GM23338 (cell line): ENCODE data around the gene MAGI3. TPM values are rescaled to one million over a fixed set of nuclear protein-coding genes. Genes with fewer than 3 reads are reported as not detected.

Experiments used
- ATAC-seq: fragments of 200-7000 bp; cut with Tn5 transposase; 3 replicates; pipeline ENCODE4 v1.9.1; 2020
- DNase-seq: peaks from one replicate; pipeline ENCODE4 v3.0.0-alpha.2; 2015; ENCODE audit warnings: low spot score
- H2AFZ ChIP-seq: fragments of 200-600 bp; sonication (generic); 2 replicates; pipeline ENCODE4 v1.8.0; 2016; ENCODE audit warnings: antibody characterized with exemption, mild to moderate bottlenecking, moderate library complexity
- H3F3A ChIP-seq: fragments of 200-600 bp; sonication (generic); replicated peaks from 2 replicates; pipeline ENCODE4 v1.8.0; 2017; ENCODE audit warnings: antibody characterized with exemption, mixed run types, low read depth
- H3K27ac ChIP-seq: fragments of 200-600 bp; sonication (generic); 2 replicates; pipeline ENCODE4 v1.6.1; 2016; ENCODE audit warnings: low read depth
- H3K27me3 ChIP-seq: fragments of 200-600 bp; sonication (generic); 2 replicates; pipeline ENCODE4 v1.8.0; 2016; ENCODE audit warnings: mild to moderate bottlenecking, mixed run types, moderate library complexity; ENCODE audit not compliant: insufficient read depth
- H3K36me3 ChIP-seq: fragments of 200-600 bp; sonication (generic); 2 replicates; pipeline ENCODE4 v1.8.0; 2016; ENCODE audit warnings: mild to moderate bottlenecking; ENCODE audit not compliant: insufficient read depth
- H3K4me1 ChIP-seq: fragments of 200-600 bp; sonication (generic); 2 replicates; pipeline ENCODE4 v1.8.0; 2016; ENCODE audit warnings: mild to moderate bottlenecking, moderate library complexity; ENCODE audit not compliant: insufficient read depth
- H3K4me2 ChIP-seq: fragments of 200-600 bp; sonication (generic); 2 replicates; pipeline ENCODE4 v1.7.1; 2017; ENCODE audit warnings: mixed run types
- H3K4me3 ChIP-seq: fragments of 200-600 bp; sonication (generic); 2 replicates; pipeline ENCODE4 v1.6.1; 2016; ENCODE audit warnings: mixed run types
- H3K79me2 ChIP-seq: fragments of 200-600 bp; sonication (generic); replicated peaks from 2 replicates; pipeline ENCODE4 v1.8.0; 2017; ENCODE audit warnings: mild to moderate bottlenecking; ENCODE audit not compliant: insufficient read depth
- H3K9me2 ChIP-seq: fragments of 200-600 bp; sonication (generic); 2 replicates; pipeline ENCODE4 v1.8.0; 2017; ENCODE audit not compliant: insufficient read depth
- H4K20me1 ChIP-seq: fragments of 200-600 bp; sonication (generic); replicated peaks from 2 replicates; pipeline ENCODE4 v1.8.0; 2017; ENCODE audit warnings: mild to moderate bottlenecking; ENCODE audit not compliant: insufficient read depth
- H3K27ac Mint-ChIP-seq: 2 replicates; pipeline ENCODE4 v1.8.0; 2020; ENCODE audit warnings: inconsistent platforms, mild to moderate bottlenecking, moderate library complexity, mixed read lengths
- H3K27me3 Mint-ChIP-seq: 3 replicates; pipeline ENCODE4 v1.8.0; 2022; ENCODE audit warnings: low read depth, mild to moderate bottlenecking, moderate library complexity, mixed read lengths, inconsistent platforms; ENCODE audit not compliant: insufficient read depth, poor library complexity
- H3K36me3 Mint-ChIP-seq: 3 replicates; pipeline ENCODE4 v1.8.0; 2021; ENCODE audit warnings: low read depth, mild to moderate bottlenecking, inconsistent platforms, moderate library complexity, mixed read lengths
- H3K4me1 Mint-ChIP-seq: 3 replicates; pipeline ENCODE4 v1.8.0; 2020; ENCODE audit warnings: mild to moderate bottlenecking, inconsistent platforms, mixed read lengths
- H3K4me3 Mint-ChIP-seq: 3 replicates; pipeline ENCODE4 v1.8.0; 2021; ENCODE audit warnings: moderate library complexity, mild to moderate bottlenecking, inconsistent platforms, mixed read lengths
- H3K9me3 Mint-ChIP-seq: 3 replicates; pipeline ENCODE4 v1.8.0; 2020; ENCODE audit warnings: moderate library complexity, mild to moderate bottlenecking, inconsistent platforms, mixed read lengths
- CREB1 ChIP-seq: fragments of 250-450 bp; sonication (Bioruptor Pico); IDR thresholded peaks from 2 replicates; pipeline ENCODE4 v1.5.0; 2020; ENCODE audit warnings: low read depth, mild to moderate bottlenecking, moderate library complexity
- EZH2phosphoT487 ChIP-seq: fragments of 200-600 bp; sonication (generic); IDR thresholded peaks from one replicate; pipeline ENCODE4 v1.8.1; 2018; ENCODE audit warnings: antibody characterized with exemption; ENCODE audit not compliant: unreplicated experiment
- JUNB ChIP-seq: IDR thresholded peaks from one replicate; pipeline ENCODE4 v1.6.1; 2016; ENCODE audit warnings: antibody characterized with exemption; ENCODE audit not compliant: unreplicated experiment
- POLR2AphosphoS5 ChIP-seq: IDR thresholded peaks from 2 replicates; pipeline ENCODE4 v1.6.1; 2016; ENCODE audit warnings: antibody characterized with exemption, low read depth
- ZNF114 ChIP-seq: fragments of 250-450 bp; sonication (Bioruptor Pico); IDR thresholded peaks from 2 replicates; pipeline ENCODE4 v1.5.0; 2020; ENCODE audit warnings: mild to moderate bottlenecking, moderate library complexity
- ZNF331 ChIP-seq: fragments of 250-450 bp; sonication (Bioruptor Pico); IDR thresholded peaks from 2 replicates; pipeline ENCODE4 v1.5.0; 2020; ENCODE audit warnings: low read depth, mild to moderate bottlenecking, moderate library complexity
- polyA plus RNA-seq: library from polyadenylated mRNA; unstranded; fragments of >200 nt; fragmentation: Nextera tagmentation; extraction: Ambion mirVana; gene quantifications from 2 replicates; pipeline ENCODE4 v1.2.1, GENCODE V29; 2016
- total RNA-seq: library from RNA; depleted of rRNA; stranded (reverse); fragments of >200 nt; shearing (Covaris generic); gene quantifications from 2 replicates; pipeline ENCODE4 v1.2.3, GENCODE V29; 2014
- TF ChIP-seq, protein P1 (sequence below): IDR thresholded peaks from one replicate; pipeline ENCODE4 v1.6.1; 2018; ENCODE audit warnings: antibody characterized with exemption; ENCODE audit not compliant: unreplicated experiment
- TF ChIP-seq, protein P2 (sequence below), 2 experiments: fragments of 200-600 bp in 1 of 2; sonication (generic) in 1 of 2; conservative IDR thresholded peaks; 2 replicates each; pipeline versions ENCODE4 v1.5.1 to v1.6.1; 2016 to 2017; ENCODE audit warnings: antibody characterized with exemption in 2 of 2, low read depth in 2 of 2, mild to moderate bottlenecking in 2 of 2, moderate library complexity in 1 of 2
- TF ChIP-seq, protein P3 (sequence below): IDR thresholded peaks from 2 replicates; pipeline ENCODE4 v1.6.1; 2016; ENCODE audit warnings: antibody characterized with exemption
- TF ChIP-seq, protein P4 (sequence below): fragments of 250-450 bp; sonication (Bioruptor Pico); IDR thresholded peaks from 2 replicates; pipeline ENCODE4 v1.5.0; 2020; ENCODE audit warnings: mild to moderate bottlenecking, moderate library complexity

MAGI3 gene
- total and polyA plus RNA-seq, 2 experiments from 2014 or later = 3.9 to 10.0 TPM

DNA sequence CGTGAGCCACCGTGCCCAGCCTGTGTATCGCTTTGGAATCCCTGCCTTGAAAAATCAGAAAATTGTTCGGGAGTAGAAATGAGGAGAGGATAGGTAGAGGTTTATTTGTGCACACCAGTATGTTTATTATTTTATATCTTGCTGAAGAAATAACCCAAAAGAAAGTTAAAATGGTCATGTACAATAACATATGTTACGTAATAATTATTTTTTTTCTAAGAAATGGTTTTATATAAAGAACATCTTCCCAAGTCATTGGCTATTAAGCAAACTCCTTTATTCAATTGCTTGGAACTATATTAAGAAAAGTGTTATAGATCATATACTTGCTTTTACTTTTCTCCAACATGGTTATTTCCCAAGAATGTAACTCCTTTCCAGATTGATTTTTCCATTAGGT, 197.2 kb downstream of the MAGI3 start:
- no peaks in the 10 kb centered on the region for H3F3A ChIP-seq
- no peaks in the 10 kb centered on the region for H4K20me1 ChIP-seq
- no peaks in the 10 kb centered on the region for H3K27me3 Mint-ChIP-seq
- H3K4me1 ChIP-seq = 0 out of 2 replicates have a peak, but pooled peaks cover 9% of the 10 kb centered on the region
- no peak for DNase-seq
- no peaks in the 10 kb centered on the region for H3K9me2 ChIP-seq
- no peaks in the 10 kb centered on the region for H3K36me3 Mint-ChIP-seq
- H3K4me1 Mint-ChIP-seq = peaks cover 5% of the 10 kb centered on the region; the same call in 1 of the 3 replicates
- no peak overlapping the region for H2AFZ ChIP-seq
- H3K4me2 ChIP-seq = no peak overlapping the region
- ATAC-seq = no peak
- no peak overlapping the region for H3K27ac ChIP-seq
- TF ChIP-seq EZH2phosphoT487 = no peak
- H3K27me3 ChIP-seq = no peaks in the 10 kb centered on the region
- no peak overlapping the region for H3K4me3 Mint-ChIP-seq
- no peak overlapping the region; the same call in 1 of the 2 replicates for H3K27ac Mint-ChIP-seq
- H3K4me3 ChIP-seq = no peak overlapping the region
- H3K79me2 ChIP-seq = no peaks in the 10 kb centered on the region
- no peaks in the 10 kb centered on the region for H3K9me3 Mint-ChIP-seq
- no peaks in the 10 kb centered on the region for H3K36me3 ChIP-seq

DNA sequence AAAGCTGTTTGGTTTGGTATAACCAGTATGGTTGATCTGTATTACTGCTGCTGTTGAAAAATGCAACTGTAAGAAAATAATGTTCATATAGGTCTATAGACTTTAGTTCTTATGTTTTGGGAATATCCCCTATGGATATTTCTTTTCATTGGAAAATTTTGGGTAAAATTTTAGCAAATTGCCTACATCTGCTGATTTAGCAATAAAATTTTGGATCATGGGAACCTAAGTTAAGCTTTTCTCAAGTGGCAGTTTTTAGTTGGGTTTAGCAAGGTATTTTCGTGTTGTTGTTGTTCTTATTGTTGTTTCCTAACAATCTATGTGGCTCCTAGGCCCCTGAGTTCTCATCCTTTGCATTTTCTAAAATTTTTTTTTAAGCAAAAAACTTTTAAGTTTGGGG, 201.9 kb downstream of the MAGI3 start:
- Histone ChIP-seq H3K4me3 (no peak overlapping the region), H3K4me1 (no peaks in the 10 kb centered on the region), H3K36me3 (no peaks in the 10 kb centered on the region), H3K4me2 (no peak overlapping the region), H2AFZ (no peak overlapping the region), H3K27ac (no peak overlapping the region), H3K27me3 (no peaks in the 10 kb centered on the region), H3K79me2 (no peaks in the 10 kb centered on the region), H3F3A (no peaks in the 10 kb centered on the region), H4K20me1 (no peaks in the 10 kb centered on the region), H3K9me2 (no peaks in the 10 kb centered on the region)
- Mint-ChIP-seq H3K9me3 (peaks cover 3% of the 10 kb centered on the region; the same call in 2 of the 3 replicates), H3K27me3 (no peaks in the 10 kb centered on the region), H3K27ac (no peak overlapping the region), H3K36me3 (peaks cover 16% of the 10 kb centered on the region; the same call in 2 of the 3 replicates), H3K4me3 (no peak overlapping the region), H3K4me1 (no peaks in the 10 kb centered on the region; the same call in 2 of the 3 replicates)
- no peak for DNase-seq
- ATAC-seq = no peak
- no peak for TF ChIP-seq ZNF114 (CRISPR knock-in tag)
- TF ChIP-seq, protein P1, sequence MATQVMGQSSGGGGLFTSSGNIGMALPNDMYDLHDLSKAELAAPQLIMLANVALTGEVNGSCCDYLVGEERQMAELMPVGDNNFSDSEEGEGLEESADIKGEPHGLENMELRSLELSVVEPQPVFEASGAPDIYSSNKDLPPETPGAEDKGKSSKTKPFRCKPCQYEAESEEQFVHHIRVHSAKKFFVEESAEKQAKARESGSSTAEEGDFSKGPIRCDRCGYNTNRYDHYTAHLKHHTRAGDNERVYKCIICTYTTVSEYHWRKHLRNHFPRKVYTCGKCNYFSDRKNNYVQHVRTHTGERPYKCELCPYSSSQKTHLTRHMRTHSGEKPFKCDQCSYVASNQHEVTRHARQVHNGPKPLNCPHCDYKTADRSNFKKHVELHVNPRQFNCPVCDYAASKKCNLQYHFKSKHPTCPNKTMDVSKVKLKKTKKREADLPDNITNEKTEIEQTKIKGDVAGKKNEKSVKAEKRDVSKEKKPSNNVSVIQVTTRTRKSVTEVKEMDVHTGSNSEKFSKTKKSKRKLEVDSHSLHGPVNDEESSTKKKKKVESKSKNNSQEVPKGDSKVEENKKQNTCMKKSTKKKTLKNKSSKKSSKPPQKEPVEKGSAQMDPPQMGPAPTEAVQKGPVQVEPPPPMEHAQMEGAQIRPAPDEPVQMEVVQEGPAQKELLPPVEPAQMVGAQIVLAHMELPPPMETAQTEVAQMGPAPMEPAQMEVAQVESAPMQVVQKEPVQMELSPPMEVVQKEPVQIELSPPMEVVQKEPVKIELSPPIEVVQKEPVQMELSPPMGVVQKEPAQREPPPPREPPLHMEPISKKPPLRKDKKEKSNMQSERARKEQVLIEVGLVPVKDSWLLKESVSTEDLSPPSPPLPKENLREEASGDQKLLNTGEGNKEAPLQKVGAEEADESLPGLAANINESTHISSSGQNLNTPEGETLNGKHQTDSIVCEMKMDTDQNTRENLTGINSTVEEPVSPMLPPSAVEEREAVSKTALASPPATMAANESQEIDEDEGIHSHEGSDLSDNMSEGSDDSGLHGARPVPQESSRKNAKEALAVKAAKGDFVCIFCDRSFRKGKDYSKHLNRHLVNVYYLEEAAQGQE = no peak
- TF ChIP-seq, protein P2, sequence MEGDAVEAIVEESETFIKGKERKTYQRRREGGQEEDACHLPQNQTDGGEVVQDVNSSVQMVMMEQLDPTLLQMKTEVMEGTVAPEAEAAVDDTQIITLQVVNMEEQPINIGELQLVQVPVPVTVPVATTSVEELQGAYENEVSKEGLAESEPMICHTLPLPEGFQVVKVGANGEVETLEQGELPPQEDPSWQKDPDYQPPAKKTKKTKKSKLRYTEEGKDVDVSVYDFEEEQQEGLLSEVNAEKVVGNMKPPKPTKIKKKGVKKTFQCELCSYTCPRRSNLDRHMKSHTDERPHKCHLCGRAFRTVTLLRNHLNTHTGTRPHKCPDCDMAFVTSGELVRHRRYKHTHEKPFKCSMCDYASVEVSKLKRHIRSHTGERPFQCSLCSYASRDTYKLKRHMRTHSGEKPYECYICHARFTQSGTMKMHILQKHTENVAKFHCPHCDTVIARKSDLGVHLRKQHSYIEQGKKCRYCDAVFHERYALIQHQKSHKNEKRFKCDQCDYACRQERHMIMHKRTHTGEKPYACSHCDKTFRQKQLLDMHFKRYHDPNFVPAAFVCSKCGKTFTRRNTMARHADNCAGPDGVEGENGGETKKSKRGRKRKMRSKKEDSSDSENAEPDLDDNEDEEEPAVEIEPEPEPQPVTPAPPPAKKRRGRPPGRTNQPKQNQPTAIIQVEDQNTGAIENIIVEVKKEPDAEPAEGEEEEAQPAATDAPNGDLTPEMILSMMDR (conservative IDR thresholded peaks at IDR 0.05; ENCODE audit: low read depth in 2 of 2) = no peak
- TF ChIP-seq POLR2AphosphoS5 = no peak
- no peak for TF ChIP-seq CREB1 (CRISPR knock-in tag)
- TF ChIP-seq JUNB = no peak
- TF ChIP-seq, protein P3, sequence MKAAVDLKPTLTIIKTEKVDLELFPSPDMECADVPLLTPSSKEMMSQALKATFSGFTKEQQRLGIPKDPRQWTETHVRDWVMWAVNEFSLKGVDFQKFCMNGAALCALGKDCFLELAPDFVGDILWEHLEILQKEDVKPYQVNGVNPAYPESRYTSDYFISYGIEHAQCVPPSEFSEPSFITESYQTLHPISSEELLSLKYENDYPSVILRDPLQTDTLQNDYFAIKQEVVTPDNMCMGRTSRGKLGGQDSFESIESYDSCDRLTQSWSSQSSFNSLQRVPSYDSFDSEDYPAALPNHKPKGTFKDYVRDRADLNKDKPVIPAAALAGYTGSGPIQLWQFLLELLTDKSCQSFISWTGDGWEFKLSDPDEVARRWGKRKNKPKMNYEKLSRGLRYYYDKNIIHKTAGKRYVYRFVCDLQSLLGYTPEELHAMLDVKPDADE = no peak
- no peak for TF ChIP-seq ZNF331 (CRISPR knock-in tag)
- TF ChIP-seq, protein P4, sequence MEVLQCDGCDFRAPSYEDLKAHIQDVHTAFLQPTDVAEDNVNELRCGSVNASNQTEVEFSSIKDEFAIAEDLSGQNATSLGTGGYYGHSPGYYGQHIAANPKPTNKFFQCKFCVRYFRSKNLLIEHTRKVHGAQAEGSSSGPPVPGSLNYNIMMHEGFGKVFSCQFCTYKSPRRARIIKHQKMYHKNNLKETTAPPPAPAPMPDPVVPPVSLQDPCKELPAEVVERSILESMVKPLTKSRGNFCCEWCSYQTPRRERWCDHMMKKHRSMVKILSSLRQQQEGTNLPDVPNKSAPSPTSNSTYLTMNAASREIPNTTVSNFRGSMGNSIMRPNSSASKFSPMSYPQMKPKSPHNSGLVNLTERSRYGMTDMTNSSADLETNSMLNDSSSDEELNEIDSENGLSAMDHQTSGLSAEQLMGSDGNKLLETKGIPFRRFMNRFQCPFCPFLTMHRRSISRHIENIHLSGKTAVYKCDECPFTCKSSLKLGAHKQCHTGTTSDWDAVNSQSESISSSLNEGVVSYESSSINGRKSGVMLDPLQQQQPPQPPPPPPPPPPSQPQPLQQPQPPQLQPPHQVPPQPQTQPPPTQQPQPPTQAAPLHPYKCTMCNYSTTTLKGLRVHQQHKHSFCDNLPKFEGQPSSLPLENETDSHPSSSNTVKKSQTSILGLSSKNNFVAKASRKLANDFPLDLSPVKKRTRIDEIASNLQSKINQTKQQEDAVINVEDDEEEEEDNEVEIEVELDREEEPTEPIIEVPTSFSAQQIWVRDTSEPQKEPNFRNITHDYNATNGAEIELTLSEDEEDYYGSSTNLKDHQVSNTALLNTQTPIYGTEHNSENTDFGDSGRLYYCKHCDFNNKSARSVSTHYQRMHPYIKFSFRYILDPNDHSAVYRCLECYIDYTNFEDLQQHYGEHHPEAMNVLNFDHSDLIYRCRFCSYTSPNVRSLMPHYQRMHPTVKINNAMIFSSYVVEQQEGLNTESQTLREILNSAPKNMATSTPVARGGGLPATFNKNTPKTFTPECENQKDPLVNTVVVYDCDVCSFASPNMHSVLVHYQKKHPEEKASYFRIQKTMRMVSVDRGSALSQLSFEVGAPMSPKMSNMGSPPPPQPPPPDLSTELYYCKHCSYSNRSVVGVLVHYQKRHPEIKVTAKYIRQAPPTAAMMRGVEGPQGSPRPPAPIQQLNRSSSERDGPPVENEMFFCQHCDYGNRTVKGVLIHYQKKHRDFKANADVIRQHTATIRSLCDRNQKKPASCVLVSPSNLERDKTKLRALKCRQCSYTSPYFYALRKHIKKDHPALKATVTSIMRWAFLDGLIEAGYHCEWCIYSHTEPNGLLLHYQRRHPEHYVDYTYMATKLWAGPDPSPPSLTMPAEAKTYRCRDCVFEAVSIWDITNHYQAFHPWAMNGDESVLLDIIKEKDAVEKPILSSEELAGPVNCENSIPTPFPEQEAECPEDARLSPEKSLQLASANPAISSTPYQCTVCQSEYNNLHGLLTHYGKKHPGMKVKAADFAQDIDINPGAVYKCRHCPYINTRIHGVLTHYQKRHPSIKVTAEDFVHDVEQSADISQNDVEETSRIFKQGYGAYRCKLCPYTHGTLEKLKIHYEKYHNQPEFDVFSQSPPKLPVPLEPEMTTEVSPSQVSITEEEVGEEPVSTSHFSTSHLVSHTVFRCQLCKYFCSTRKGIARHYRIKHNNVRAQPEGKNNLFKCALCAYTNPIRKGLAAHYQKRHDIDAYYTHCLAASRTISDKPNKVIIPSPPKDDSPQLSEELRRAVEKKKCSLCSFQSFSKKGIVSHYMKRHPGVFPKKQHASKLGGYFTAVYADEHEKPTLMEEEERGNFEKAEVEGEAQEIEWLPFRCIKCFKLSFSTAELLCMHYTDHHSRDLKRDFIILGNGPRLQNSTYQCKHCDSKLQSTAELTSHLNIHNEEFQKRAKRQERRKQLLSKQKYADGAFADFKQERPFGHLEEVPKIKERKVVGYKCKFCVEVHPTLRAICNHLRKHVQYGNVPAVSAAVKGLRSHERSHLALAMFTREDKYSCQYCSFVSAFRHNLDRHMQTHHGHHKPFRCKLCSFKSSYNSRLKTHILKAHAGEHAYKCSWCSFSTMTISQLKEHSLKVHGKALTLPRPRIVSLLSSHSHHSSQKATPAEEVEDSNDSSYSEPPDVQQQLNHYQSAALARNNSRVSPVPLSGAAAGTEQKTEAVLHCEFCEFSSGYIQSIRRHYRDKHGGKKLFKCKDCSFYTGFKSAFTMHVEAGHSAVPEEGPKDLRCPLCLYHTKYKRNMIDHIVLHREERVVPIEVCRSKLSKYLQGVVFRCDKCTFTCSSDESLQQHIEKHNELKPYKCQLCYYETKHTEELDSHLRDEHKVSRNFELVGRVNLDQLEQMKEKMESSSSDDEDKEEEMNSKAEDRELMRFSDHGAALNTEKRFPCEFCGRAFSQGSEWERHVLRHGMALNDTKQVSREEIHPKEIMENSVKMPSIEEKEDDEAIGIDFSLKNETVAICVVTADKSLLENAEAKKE = no peak
- no peak for TF ChIP-seq EZH2phosphoT487
